Activated CD8-positive, alpha-beta memory T cell treated with anti-CD3 and anti-CD28 coated beads, Interleukin-2, amount 50 U/mL, for 1 hour (primary cell): Measurements from ENCODE around the gene SMIM41.

Experiments used
- DNase-seq: peaks from one replicate; pipeline ENCODE4 v3.0.0-alpha.2; 2020; ENCODE audit errors: extremely low read depth

Gene SMIM41

DNA sequence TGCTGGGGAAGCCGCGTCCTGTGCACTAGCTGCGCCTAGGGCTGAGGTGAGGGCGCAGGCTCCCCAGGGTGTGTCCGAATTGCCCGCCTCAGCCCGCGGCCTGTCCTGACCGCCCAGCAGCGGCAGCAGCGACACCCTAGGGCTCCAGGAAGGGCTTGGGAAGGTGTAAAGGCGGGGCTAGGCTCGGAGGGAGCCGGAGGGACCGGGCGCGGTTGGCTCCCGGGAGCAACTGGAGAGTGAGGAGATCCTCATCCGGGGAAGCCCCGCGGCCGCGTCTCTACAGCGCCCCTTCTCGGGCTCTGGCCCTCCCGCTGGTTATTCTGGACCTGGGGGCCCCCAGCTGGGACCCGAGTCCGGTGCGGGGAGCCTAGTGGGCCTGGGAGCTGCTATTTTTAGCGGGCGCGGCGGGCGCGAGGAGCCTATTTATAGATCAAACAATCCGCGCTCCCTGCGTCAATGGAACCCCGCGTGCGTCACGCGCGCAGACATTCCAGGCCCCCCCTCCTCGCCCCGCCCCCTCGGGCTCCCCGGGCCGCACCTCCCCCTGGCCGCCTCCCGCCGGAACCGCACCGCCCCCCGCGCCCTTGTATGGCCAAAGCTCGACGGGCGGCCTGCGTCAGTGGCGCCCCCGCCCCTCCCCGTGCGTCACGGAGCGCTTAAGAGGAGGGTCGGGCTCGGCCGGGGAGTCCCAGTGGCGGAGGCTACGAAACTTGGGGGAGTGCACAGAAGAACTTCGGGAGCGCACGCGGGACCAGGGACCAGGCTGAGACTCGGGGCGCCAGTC is 28.6 kb upstream of the SMIM41 start, which contains the start of gene NR4A1:
Gene NR4A1 (plus strand): TSS at position 685 of the 784 bp plus-strand sequence. CDS start 2,887 bp downstream, outside the sequence.
- DNase-seq: peak; percentile 99

GRCh38 chr12:52052468-52053186 is 26.9 kb upstream of the SMIM41 start:
- no peak for DNase-seq

DNA sequence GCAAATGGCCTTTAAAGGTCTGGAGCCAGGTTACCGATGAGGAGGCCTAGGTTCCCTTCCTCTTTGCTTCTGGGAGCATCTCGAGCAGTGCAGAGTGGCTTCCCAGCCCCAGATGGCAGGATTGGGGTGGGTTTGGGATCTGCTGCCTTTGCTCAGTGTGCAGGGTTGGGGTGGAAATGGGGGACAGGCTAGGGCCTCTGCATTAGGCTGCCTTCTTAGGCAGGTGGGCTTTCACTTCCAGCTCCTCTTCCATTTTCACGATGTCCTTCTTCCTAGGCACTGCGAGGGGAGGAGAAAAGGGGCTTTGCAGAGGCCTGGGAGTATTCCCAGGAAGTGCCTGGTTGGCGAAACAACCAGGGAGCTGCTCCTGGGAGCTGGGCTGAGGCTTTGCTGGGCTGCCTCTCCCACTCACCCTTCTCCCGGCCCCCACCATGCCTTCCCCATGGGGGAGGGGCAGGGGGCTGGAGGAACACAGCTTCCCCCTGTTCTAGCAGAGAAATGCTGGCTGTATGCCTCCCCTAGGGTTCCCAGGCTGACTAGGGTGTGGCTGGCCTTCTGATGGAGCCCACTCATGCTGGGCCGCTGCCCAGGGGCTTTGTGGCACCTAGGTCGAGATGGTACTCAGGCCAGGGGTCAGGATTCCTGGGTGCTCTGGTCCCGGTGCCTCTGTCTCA is 25.8 kb upstream of the SMIM41 start:
- DNase-seq: no peak

DNA sequence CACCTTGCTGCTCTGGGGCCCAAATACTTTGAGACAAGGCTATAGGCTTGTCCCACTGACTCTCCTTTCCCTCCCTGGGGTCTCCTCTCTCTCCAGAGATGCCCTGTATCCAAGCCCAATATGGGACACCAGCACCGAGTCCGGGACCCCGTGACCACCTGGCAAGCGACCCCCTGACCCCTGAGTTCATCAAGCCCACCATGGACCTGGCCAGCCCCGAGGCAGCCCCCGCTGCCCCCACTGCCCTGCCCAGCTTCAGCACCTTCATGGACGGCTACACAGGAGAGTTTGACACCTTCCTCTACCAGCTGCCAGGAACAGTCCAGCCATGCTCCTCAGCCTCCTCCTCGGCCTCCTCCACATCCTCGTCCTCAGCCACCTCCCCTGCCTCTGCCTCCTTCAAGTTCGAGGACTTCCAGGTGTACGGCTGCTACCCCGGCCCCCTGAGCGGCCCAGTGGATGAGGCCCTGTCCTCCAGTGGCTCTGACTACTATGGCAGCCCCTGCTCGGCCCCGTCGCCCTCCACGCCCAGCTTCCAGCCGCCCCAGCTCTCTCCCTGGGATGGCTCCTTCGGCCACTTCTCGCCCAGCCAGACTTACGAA is 25.2 kb upstream of the SMIM41 start:
- DNase-seq: no peak

DNA sequence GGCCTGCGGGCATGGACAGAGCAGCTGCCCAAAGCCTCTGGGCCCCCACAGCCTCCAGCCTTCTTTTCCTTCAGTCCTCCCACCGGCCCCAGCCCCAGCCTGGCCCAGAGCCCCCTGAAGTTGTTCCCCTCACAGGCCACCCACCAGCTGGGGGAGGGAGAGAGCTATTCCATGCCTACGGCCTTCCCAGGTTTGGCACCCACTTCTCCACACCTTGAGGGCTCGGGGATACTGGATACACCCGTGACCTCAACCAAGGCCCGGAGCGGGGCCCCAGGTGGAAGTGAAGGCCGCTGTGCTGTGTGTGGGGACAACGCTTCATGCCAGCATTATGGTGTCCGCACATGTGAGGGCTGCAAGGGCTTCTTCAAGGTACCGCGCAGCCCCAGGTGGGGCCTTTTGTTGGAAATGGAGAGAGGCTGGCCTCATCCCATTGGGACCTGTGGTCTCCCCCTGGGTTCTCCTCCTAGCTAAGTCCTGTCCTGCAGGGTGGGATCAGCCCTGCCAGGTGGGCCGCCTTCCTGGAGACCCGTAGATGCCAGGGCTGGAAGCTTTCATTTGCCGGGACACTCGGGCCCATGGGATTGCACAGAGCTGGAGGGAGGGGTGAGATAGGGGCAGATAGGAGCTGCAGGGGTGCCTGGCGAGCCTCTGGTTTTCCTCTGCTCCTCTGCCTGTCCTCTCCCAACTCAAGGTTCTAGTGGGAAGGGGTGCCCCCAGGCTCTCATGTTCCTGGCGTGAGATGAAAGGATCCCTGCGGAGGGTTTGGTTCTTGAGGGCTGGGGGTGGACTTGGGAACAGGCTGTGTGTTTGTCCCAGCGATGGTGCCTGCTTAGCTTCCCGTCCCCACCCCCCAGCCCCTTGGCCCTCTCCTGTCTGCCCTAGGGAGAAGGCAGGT is 24.4 kb upstream of the SMIM41 start:
- DNase-seq: no peak

DNA sequence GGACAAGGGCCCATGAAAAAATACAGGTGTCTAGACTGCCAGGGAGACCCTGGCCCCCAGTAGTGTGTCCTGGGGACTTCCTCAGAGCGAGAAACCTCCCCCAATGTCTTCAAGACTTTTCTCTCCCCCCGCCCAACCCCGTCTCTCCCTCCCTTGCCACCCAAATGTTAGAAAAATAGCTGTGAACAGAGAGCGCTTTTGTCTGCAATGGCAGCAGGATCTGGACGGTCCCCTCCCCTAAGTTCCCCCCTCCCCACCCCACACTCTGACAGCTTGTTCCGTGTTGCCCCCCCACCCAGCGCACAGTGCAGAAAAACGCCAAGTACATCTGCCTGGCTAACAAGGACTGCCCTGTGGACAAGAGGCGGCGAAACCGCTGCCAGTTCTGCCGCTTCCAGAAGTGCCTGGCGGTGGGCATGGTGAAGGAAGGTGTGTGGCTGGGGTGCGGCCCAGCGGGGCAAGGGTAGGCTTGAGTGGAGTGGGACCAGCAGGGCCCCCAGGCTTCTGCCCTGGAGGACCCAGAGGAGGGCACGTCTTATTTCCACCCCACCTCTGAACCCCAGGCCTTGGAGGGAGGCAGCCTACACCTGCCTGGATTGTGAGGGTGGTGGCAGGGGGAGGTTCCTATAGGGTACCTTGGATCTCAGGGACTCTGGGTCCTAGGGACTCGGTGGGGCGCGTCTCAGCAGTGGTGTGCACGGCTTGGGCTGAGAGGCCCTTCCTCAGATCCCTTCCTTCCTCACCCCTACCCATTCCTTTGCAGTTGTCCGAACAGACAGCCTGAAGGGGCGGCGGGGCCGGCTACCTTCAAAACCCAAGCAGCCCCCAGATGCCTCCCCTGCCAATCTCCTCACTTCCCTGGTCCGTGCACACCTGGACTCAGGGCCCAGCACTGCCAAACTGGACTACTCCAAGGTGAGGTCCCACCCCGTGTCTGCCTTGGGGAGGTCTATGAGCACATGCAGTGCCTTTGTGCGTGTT is 23.5 kb upstream of the SMIM41 start:
- no peak for DNase-seq

DNA sequence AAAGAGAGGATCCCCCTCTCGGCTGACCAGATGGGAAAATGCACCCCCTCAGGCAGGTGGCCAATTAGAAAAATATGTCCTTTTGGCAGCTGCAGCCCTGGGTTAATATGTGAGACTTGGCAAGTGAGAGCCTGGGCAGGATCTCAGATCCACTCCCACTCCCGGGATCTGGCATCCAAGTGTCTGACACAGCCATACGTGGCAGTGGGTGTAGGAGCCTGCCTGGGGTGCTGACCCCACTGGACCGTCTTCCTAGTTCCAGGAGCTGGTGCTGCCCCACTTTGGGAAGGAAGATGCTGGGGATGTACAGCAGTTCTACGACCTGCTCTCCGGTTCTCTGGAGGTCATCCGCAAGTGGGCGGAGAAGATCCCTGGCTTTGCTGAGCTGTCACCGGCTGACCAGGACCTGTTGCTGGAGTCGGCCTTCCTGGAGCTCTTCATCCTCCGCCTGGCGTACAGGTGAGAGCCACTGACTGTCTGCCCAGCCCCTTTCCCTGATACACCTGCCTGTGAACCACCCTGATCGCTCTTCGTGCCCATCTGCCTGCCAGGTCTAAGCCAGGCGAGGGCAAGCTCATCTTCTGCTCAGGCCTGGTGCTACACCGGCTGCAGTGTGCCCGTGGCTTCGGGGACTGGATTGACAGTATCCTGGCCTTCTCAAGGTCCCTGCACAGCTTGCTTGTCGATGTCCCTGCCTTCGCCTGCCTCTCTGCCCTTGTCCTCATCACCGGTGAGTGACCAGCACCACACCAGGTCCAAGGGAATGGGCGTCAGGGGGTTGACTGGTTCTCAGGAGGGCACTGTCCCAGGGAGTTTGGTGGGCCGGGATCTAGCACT is 22.5 kb upstream of the SMIM41 start:
- DNase-seq: no peak

DNA sequence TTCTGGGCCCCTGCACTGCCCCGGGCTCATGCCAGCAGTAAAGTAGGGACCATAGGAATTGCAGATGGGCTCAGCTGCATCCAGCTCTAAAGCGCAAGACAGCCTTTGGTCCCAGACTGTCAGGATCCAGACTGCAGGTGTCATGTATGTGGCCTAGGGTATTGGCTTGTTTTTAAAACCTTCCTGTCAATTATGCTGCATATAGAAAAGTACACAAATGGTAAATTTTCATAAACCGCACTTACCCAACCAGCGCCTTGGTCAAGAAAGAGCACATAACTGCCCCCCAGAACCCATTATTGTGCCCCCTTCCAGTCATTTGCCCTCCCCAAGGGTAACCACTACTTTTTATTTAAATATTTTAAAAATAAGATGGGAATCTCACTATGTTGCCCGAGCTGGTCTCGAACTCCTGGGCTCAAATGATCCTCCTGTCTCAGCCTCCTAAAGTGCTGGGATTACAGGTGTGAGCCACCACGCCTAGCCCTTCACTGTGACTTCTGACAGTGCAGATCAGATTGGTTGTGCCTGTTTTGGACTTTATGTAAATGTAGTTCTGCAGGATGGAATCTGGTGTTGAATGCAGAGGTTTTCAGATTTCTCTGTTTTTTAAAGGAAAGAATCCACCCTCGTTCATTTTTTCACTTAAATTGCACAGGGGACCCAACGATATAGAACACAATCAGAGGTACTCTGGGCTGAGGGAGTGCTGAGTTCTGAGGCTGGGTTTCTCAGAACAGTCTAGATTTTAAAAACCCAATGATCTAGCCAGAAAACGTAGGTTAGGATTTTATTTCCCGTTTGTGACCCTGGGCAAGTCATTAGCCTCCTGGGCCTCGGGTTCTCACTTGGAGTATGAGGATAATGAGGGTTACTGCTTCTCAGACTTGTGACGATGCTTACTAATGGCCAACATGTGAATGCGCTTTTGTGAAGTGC is 21.6 kb upstream of the SMIM41 start:
- no peak for DNase-seq

GRCh38 chr12:52058631-52059361 is 20.7 kb upstream of the SMIM41 start:
- DNase-seq: no peak

DNA sequence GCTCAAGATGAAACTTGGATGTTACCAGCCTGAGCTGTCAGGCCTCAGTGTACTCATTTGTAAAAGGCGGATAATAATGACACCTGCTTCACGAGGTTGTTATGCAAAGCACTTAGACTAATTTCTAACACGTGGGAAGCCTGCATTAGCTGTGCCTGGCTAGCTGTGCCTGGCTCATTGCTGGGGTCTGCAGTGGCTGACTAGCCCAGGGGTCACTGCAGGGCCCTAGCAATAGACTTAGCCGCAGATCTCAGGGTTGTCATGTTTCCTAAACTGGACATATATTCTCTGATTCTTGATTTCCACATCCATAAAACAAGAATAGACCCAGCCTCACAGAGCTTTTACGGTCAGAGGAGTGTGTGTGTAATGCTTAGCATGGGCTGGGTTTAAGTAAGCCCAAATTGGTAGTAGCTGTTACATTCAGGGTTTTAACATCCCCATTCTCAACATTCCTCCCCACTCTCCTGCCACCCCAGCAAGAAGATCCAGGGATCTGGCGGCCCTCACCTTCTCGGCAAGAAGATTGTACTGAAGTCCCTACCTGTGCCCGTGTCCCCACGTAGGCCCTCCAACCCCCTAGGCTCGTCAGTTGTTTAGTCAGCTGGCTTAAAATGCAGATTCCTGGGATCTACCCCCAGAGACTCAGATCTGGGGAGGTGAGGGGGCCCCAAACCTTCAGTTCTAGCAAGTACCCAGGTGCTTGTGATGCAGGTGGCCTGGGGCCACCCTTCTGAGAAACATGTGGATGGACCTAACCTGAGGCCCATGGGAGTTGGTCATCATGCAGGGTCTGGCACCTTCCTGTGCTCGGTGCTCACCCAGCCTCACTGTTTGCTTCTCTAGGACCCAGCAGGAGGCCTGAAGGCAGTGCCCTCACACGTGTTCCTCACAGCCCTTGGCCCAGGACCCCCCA is 19.7 kb upstream of the SMIM41 start:
- no peak for DNase-seq

DNA sequence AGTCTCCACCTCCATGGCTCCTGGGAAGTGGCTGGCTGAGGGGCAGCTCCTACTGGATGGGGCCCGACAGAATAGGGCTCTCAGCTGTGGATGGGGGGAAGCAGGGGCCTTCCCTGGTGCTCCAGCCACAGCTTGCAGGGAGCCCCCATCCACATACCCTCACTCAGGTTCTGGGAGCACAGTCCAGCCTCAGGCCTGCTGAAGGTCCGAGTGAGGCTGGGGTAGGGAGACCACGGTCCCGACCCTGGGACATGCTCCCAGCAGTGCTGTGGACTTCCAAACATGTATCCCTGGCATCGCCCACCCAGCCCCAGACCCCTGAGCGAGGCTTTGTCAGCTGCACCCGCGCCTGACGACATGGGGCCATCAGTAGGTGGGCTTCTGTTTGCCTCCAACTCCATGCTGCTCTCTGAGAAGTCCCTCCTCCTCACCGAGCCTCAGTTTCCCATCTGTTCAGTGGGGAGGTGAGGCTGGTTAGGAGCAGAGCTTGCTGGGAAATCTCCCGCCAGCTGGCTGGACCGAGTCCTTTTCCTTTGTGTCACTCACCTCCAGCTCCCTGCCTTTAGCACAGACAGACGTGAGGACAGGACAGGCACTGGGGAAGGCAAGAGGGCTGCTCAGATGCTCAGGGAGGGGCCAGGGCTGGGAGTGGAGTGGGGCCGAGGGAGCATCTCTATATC is 18.9 kb upstream of the SMIM41 start:
- no peak for DNase-seq

GRCh38 chr12:52061470-52062166 is 17.9 kb upstream of the SMIM41 start:
- DNase-seq: no peak

- no peak for DNase-seq
These were observed 17.1 kb upstream of the SMIM41 start for GRCh38 chr12:52062167-52063081.
